B cell (primary cell): ENCODE measurements around the gene GPR176. TPM values are rescaled to one million over a fixed set of nuclear protein-coding genes. Genes with fewer than 3 reads are reported as not detected.

Source experiments
- ATAC-seq: fragments of 200-7000 bp; cut with Tn5 transposase; one replicate; pipeline ENCODE4 v1.10.0; 2021; ENCODE audit warnings: low read depth, mild to moderate bottlenecking, moderate number of reproducible peaks, moderate library complexity
- CTCF ChIA-PET: fragments of 350-600 bp; sonication (Branson Sonifier 250); formaldehyde crosslinking; loops from one replicate; lab custom pipeline; 2021; ENCODE audit warnings: antibody characterized with exemption, inconsistent platforms; lab: Charles Lee
- POLR2A ChIA-PET: fragments of 350-600 bp; sonication (Branson Sonifier 250); formaldehyde crosslinking; loops from one replicate; lab custom pipeline; 2021; ENCODE audit warnings: antibody characterized with exemption; lab: Charles Lee
- DNase-seq: peaks from one replicate; pipeline ENCODE4 v3.0.0; 2013
- H2AFZ ChIP-seq: 2 replicates; pipeline ENCODE4 v1.6.1; 2012; ENCODE audit warnings: mild to moderate bottlenecking, low read depth, low read length; ENCODE audit not compliant: insufficient read depth, poor library complexity, severe bottlenecking
- H3K27ac ChIP-seq, 2 donors: 1 replicate in 1 of 2; 2 replicates in 1 of 2; pipeline ENCODE4 v1.5.1; 2012 to 2013; ENCODE audit warnings: low read length in 2 of 2, mild to moderate bottlenecking in 2 of 2, moderate library complexity in 1 of 2
- H3K27me3 ChIP-seq, 4 experiments: fragments of 200-600 bp in 1 of 4; sonication (generic) in 1 of 4; replicated peaks in 1 of 4; 1 replicate in 2 of 4; 2 replicates in 2 of 4; pipeline versions ENCODE4 v1.6.1 to v1.7.0; 2013 to 2016; ENCODE audit warnings: low read length in 3 of 4, mild to moderate bottlenecking in 2 of 4, mixed read lengths in 1 of 4, moderate library complexity in 1 of 4; ENCODE audit not compliant: insufficient read depth in 4 of 4, control insufficient read depth in 3 of 4; ENCODE audit errors: control extremely low read depth in 1 of 4
- H3K36me3 ChIP-seq, 2 experiments: replicated peaks in 1 of 2; 1 replicate in 1 of 2; 2 replicates in 1 of 2; pipeline versions ENCODE4 v1.6.1 to v1.7.1; 2013; ENCODE audit warnings: low read length in 1 of 2; ENCODE audit not compliant: insufficient read depth in 2 of 2, control insufficient read depth in 1 of 2; ENCODE audit errors: control extremely low read depth in 1 of 2, extremely low read depth in 1 of 2
- H3K4me1 ChIP-seq, 2 donors: fragments of 200-600 bp in 1 of 2; sonication (generic) in 1 of 2; 1 replicate in 1 of 2; 2 replicates in 1 of 2; pipeline versions ENCODE4 v1.5.1 to v1.6.1; 2013 to 2017; ENCODE audit warnings: low read length in 2 of 2; ENCODE audit not compliant: control insufficient read depth in 2 of 2, insufficient read depth in 2 of 2
- H3K4me2 ChIP-seq: replicated peaks from 2 replicates; pipeline ENCODE3; 2012; ENCODE audit warnings: mild to moderate bottlenecking, low read depth, low read length; ENCODE audit not compliant: poor library complexity, severe bottlenecking
- H3K4me3 ChIP-seq, 5 experiments: fragments of 200-600 bp in 1 of 5; sonication (generic) in 1 of 5; 1 replicate in 3 of 5; 2 replicates in 2 of 5; pipeline versions ENCODE4 v1.5.1 to v1.7.0; 2011 to 2016; ENCODE audit warnings: low read length in 4 of 5, mild to moderate bottlenecking in 4 of 5, low read depth in 2 of 5, control low read depth in 1 of 5, moderate library complexity in 1 of 5; ENCODE audit not compliant: insufficient read depth in 1 of 5; ENCODE audit errors: control extremely low read depth in 1 of 5, extremely low read depth in 1 of 5
- H3K79me2 ChIP-seq: fragments of 200-600 bp; sonication (generic); one replicate; pipeline ENCODE4 v1.6.0; 2016; ENCODE audit warnings: low read length; ENCODE audit not compliant: control insufficient read depth, insufficient read depth
- H3K9ac ChIP-seq: fragments of 200-600 bp; sonication (generic); 2 replicates; pipeline ENCODE4 v1.6.1; 2017; ENCODE audit warnings: mild to moderate bottlenecking, low read length, moderate library complexity
- H3K9me3 ChIP-seq, 3 donors: one replicate each; pipeline versions ENCODE4 v1.6.1 to v1.7.1; 2013; ENCODE audit warnings: low read length in 2 of 3; ENCODE audit not compliant: control insufficient read depth in 2 of 3, insufficient read depth in 1 of 3; ENCODE audit errors: control extremely low read depth in 1 of 3
- H4K20me1 ChIP-seq: 2 replicates; pipeline ENCODE4 v1.6.0; 2012; ENCODE audit warnings: mild to moderate bottlenecking, low read length; ENCODE audit not compliant: insufficient read depth, control insufficient read depth, poor library complexity, severe bottlenecking
- H3K27ac Mint-ChIP-seq: one replicate; pipeline ENCODE4 v1.8.0; 2021; ENCODE audit warnings: mixed read lengths
- H3K27me3 Mint-ChIP-seq: one replicate; pipeline ENCODE4 v1.8.0; 2021; ENCODE audit warnings: mixed read lengths
- H3K4me1 Mint-ChIP-seq: one replicate; pipeline ENCODE4 v1.8.0; 2021; ENCODE audit warnings: mixed read lengths
- H3K4me3 Mint-ChIP-seq: one replicate; pipeline ENCODE4 v1.8.0; 2021; ENCODE audit warnings: mixed read lengths
- H3K9me3 Mint-ChIP-seq: one replicate; pipeline ENCODE4 v1.8.0; 2022; ENCODE audit warnings: mixed read lengths; ENCODE audit not compliant: insufficient read depth
- EZH2 ChIP-seq: IDR thresholded peaks from 2 replicates; pipeline ENCODE4 v1.6.1; 2012; ENCODE audit warnings: borderline replicate concordance, low read depth, mild to moderate bottlenecking, moderate library complexity, low read length; ENCODE audit not compliant: insufficient read depth, poor library complexity, severe bottlenecking
- WGBS: methylation state at CpG from one replicate; pipeline ENCODE4 v1.1.5; 2013; ENCODE audit warnings: missing lambda C conversion rate; ENCODE audit not compliant: insufficient coverage; 5-methylcytosine and 5-hydroxymethylcytosine counted together
- intact Hi-C: fragments of 100-400 bp; cut with micrococcal nuclease; formaldehyde crosslinking; loops from one replicate; pipeline ENCODE4 v1.10.0; 2022
- polyA plus RNA-seq: library from polyadenylated mRNA; depleted of rRNA; stranded (reverse); fragments of >200 nt; gene quantifications from 2 replicates; pipeline ENCODE4 v1.2.3, GENCODE V29; 2012
- total RNA-seq, 2 donors: library from RNA; stranded (reverse); fragments of 120-200 nt in 1 of 2; gene quantifications; 1 replicate in 1 of 2; 2 replicates in 1 of 2; pipeline versions ENCODE4 v1.2.3 to v1.2.4, GENCODE V29; 2013 to 2022
- TF ChIP-seq, protein P1 (sequence below): fragments of 200-600 bp; IDR thresholded peaks from one replicate; pipeline ENCODE4 v1.8.0; 2022; ENCODE audit warnings: antibody characterized with exemption, mild to moderate bottlenecking

Gene GPR176
- total and polyA plus RNA-seq, 2 donors (not counting 1 experiment from before 2014, with no cell fraction given), result 0.07 to 0.30 TPM

DNA sequence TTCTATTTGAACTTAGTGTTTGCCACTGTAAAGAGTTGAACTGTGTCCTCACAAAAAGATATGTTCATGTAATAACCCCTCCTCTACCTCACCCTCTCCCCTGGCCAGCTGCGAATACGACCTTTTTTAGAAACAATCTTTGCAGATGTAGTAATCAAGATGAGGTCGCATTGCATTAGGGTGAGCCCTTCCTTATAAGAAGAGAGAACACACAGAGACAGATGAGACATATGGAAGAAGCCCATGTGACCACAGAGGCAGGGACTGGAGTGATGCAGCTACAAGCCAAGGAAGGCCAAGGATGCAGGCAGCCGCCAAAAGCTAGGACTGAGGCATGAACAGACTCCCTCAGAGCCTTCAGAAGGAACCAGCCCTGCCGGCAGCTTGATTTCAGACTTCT is 27.6 kb downstream of the GPR176 start:
- CTCF ChIA-PET, result no interaction called here

DNA sequence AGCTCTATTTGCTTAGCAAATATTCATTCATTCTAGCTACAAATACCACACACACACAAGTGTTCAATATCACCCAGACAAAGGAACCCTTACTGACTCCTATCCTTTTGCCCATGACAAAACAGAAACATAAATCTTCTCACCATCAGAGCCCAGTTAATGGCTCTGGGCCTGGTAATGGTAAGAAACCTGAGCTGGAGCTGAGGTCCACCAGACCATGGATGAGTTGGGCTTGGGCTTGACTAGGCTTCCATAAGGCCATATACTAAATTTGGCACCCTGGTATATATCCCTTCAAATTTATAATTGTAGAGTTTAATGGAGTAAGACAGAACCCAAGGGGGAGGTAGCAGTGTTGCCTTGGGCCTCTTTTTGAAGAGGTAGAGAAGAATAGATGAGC is 29.4 kb downstream of the GPR176 start:
- intact Hi-C loops, result no loop called here
- no peak for ATAC-seq
- Histone ChIP-seq H3K4me2 (no peak overlapping the region), H3K36me3 (no peaks in the 10 kb centered on the region), H2AFZ (no peak overlapping the region), H3K27ac (no peak overlapping the region), H3K9me3 (no peaks in the 10 kb centered on the region), H3K9ac (no peak overlapping the region), H3K27me3 (no peaks in the 10 kb centered on the region), H4K20me1 (no peaks in the 10 kb centered on the region), H3K4me3 (no peak overlapping the region), H3K79me2 (no peaks in the 10 kb centered on the region), H3K4me1 (no peaks in the 10 kb centered on the region)
- CTCF ChIA-PET, result interaction anchor here (0.6 kb wide), 1 partner anchor 384 kb away, joined by 3 read pairs; no protein-coding TSS in a partner anchor
- H3K9me3 Mint-ChIP-seq, result no peaks in the 10 kb centered on the region
- DNase-seq, result no peak
- TF ChIP-seq EZH2, result no peak
- H3K27me3 Mint-ChIP-seq, result no peaks in the 10 kb centered on the region
- no peak overlapping the region for H3K4me3 Mint-ChIP-seq
- H3K27ac Mint-ChIP-seq, result no peak overlapping the region
- POLR2A ChIA-PET, result no interaction called here
- no peaks in the 10 kb centered on the region for H3K4me1 Mint-ChIP-seq

More for the DNA sequence above, 27.6 kb downstream of the GPR176 start:
- no peak overlapping the region for H3K27ac Mint-ChIP-seq
- H3K27me3 Mint-ChIP-seq, result peaks cover 2% of the 10 kb centered on the region
- no peak overlapping the region for H3K9ac ChIP-seq
- no peak for TF ChIP-seq EZH2
- TF ChIP-seq, protein P1, sequence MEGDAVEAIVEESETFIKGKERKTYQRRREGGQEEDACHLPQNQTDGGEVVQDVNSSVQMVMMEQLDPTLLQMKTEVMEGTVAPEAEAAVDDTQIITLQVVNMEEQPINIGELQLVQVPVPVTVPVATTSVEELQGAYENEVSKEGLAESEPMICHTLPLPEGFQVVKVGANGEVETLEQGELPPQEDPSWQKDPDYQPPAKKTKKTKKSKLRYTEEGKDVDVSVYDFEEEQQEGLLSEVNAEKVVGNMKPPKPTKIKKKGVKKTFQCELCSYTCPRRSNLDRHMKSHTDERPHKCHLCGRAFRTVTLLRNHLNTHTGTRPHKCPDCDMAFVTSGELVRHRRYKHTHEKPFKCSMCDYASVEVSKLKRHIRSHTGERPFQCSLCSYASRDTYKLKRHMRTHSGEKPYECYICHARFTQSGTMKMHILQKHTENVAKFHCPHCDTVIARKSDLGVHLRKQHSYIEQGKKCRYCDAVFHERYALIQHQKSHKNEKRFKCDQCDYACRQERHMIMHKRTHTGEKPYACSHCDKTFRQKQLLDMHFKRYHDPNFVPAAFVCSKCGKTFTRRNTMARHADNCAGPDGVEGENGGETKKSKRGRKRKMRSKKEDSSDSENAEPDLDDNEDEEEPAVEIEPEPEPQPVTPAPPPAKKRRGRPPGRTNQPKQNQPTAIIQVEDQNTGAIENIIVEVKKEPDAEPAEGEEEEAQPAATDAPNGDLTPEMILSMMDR, result no peak
- no peaks in the 10 kb centered on the region for H3K27me3 ChIP-seq
- H3K4me2 ChIP-seq, result no peak overlapping the region
- no peaks in the 10 kb centered on the region for H3K9me3 ChIP-seq
- H3K27ac ChIP-seq, result no peak overlapping the region
- 100% methylated on average over 3 of the region's 5 CpGs for WGBS
- POLR2A ChIA-PET, result interaction anchor here (0.6 kb wide), 1 partner anchor 154 kb away, joined by 6 read pairs; no protein-coding TSS in a partner anchor
- H2AFZ ChIP-seq, result no peak overlapping the region
- H3K4me1 ChIP-seq, result no peaks in the 10 kb centered on the region
- DNase-seq, result no peak
- no peak for ATAC-seq
- H3K79me2 ChIP-seq, result no peaks in the 10 kb centered on the region
- H3K4me1 Mint-ChIP-seq, result no peaks in the 10 kb centered on the region
- intact Hi-C loops, result no loop called here
- no peaks in the 10 kb centered on the region for H4K20me1 ChIP-seq
- no peak overlapping the region for H3K4me3 ChIP-seq
- no peaks in the 10 kb centered on the region for H3K36me3 ChIP-seq
- H3K4me3 Mint-ChIP-seq, result no peak overlapping the region
- no peaks in the 10 kb centered on the region for H3K9me3 Mint-ChIP-seq
